Keratinocyte (primary cell): Measurements from ENCODE around the gene CYFIP1. TPM values are rescaled to one million over a fixed set of nuclear protein-coding genes. Genes with fewer than 3 reads are reported as not detected.

Experiments
- DNase-seq: peaks from one replicate; pipeline ENCODE4 v3.0.0-alpha.2; 2011; ENCODE audit warnings: low read depth, missing footprints, low spot score
- FAIRE-seq: peaks from 2 replicates; lab custom pipeline; 2011; peaks lifted over from hg19 to GRCh38; lab: Jason Lieb, UNC
- H2AFZ ChIP-seq: 2 replicates; pipeline ENCODE4 v1.6.0; 2012; ENCODE audit warnings: low read length, control low read depth, inconsistent platforms; ENCODE audit not compliant: control insufficient read depth
- H3K27ac ChIP-seq: 2 replicates; pipeline ENCODE4 v1.5.1; 2011; ENCODE audit warnings: low read length; ENCODE audit not compliant: control insufficient read depth, insufficient read depth
- H3K27me3 ChIP-seq: 3 replicates; pipeline ENCODE4 v1.6.0; 2011; ENCODE audit warnings: low read length; ENCODE audit not compliant: control insufficient read depth, insufficient read depth; ENCODE audit errors: extremely low read depth
- H3K36me3 ChIP-seq, 2 experiments: 2 replicates in 1 of 2; 3 replicates in 1 of 2; pipeline ENCODE4 v1.5.1; 2011; ENCODE audit warnings: low read length in 2 of 2, mild to moderate bottlenecking in 1 of 2; ENCODE audit not compliant: control insufficient read depth in 2 of 2, insufficient read depth in 2 of 2; ENCODE audit errors: extremely low read depth in 1 of 2
- H3K4me1 ChIP-seq: 3 replicates; pipeline ENCODE4 v1.5.1; 2011; ENCODE audit warnings: low read length; ENCODE audit not compliant: control insufficient read depth, insufficient read depth; ENCODE audit errors: extremely low read depth
- H3K4me2 ChIP-seq: 3 replicates; pipeline ENCODE4 v1.6.0; 2011; ENCODE audit warnings: low read depth, low read length; ENCODE audit not compliant: control insufficient read depth, insufficient read depth; ENCODE audit errors: extremely low read depth
- H3K4me3 ChIP-seq, 3 experiments: fragments of 200-600 bp in 1 of 3; sonication (generic) in 1 of 3; 2 replicates in 2 of 3; 3 replicates in 1 of 3; pipeline ENCODE4 v1.5.1; 2011 to 2016; ENCODE audit warnings: low read length in 3 of 3, mild to moderate bottlenecking in 3 of 3, control low read depth in 2 of 3, inconsistent platforms in 1 of 3, low read depth in 1 of 3, mixed read lengths in 1 of 3, mixed run types in 1 of 3, moderate library complexity in 1 of 3; ENCODE audit not compliant: control insufficient read depth in 2 of 3, insufficient read depth in 2 of 3; ENCODE audit errors: extremely low read depth in 1 of 3
- H3K79me2 ChIP-seq: 2 replicates; pipeline ENCODE4 v1.6.0; 2012; ENCODE audit warnings: low read length; ENCODE audit not compliant: control insufficient read depth, insufficient read depth
- H3K9ac ChIP-seq: 3 replicates; pipeline ENCODE4 v1.6.0; 2011; ENCODE audit warnings: low read length; ENCODE audit not compliant: control insufficient read depth, insufficient read depth; ENCODE audit errors: extremely low read depth
- H3K9me1 ChIP-seq: 3 replicates; pipeline ENCODE4 v1.6.0; 2011; ENCODE audit warnings: low read length; ENCODE audit not compliant: control insufficient read depth, insufficient read depth; ENCODE audit errors: extremely low read depth
- H3K9me3 ChIP-seq: 2 replicates; pipeline ENCODE4 v1.5.1; 2012; ENCODE audit warnings: low read depth, low read length; ENCODE audit not compliant: control insufficient read depth
- H4K20me1 ChIP-seq: 3 replicates; pipeline ENCODE4 v1.6.0; 2011; ENCODE audit warnings: low read length; ENCODE audit not compliant: control insufficient read depth, insufficient read depth; ENCODE audit errors: extremely low read depth
- CTCF ChIP-seq, 3 experiments: IDR thresholded peaks in 1 of 3; conservative IDR thresholded peaks in 1 of 3; optimal IDR thresholded peaks in 1 of 3; 2 replicates in 2 of 3; 3 replicates in 1 of 3; pipeline versions ENCODE3 to v1.5.1; 2011; ENCODE audit warnings: low read length in 3 of 3, mild to moderate bottlenecking in 3 of 3, moderate library complexity in 2 of 3, control low read depth in 1 of 3, inconsistent platforms in 1 of 3; ENCODE audit not compliant: insufficient read depth in 2 of 3; ENCODE audit errors: extremely low read depth in 1 of 3
- EZH2 ChIP-seq: IDR thresholded peaks from one replicate; pipeline ENCODE4 v1.6.1; 2012; ENCODE audit warnings: inconsistent platforms, mild to moderate bottlenecking, low read length, moderate library complexity
- dilution Hi-C: fragments of 300-500 bp; cut with MboI; formaldehyde crosslinking; loops from one replicate; pipeline ENCODE4 v1.7.0; 2020; ENCODE audit warnings: low sequenced_read_pairs; ENCODE audit not compliant: extremely low pct_ligation_motif_present
- polyA plus RNA-seq, 5 experiments: library from polyadenylated mRNA; depleted of rRNA in 3 of 5; stranded (reverse) in 3 of 5; stranded (forward) in 1 of 5; unstranded in 1 of 5; fragments of >200 nt; gene quantifications; 1 replicate in 1 of 5; 2 replicates in 3 of 5; 3 replicates in 1 of 5; pipeline versions ENCODE4 v1.2.1 to v1.2.3, GENCODE V29; 2011 to 2012; ENCODE audit warnings: missing spikeins in 2 of 5, low read depth in 1 of 5, low replicate concordance in 1 of 5

The CYFIP1 gene
- polyA plus RNA-seq, 1 donor (not counting 4 experiments of a cell fraction or from before 2014, with no cell fraction given): 72.3 TPM

- DNase-seq: no peak
- Histone ChIP-seq H3K4me2 (no peak overlapping the region), H2AFZ (no peak overlapping the region), H3K36me3 (peaks cover 24 to 29% of the 10 kb centered on the region in 2 experiments), H3K9ac (no peak overlapping the region), H3K27ac (no peak overlapping the region), H3K27me3 (no peaks in the 10 kb centered on the region), H3K79me2 (peaks cover 7% of the 10 kb centered on the region), H4K20me1 (peaks cover 4% of the 10 kb centered on the region), H3K9me1 (no peaks in the 10 kb centered on the region), H3K4me1 (no peaks in the 10 kb centered on the region), H3K4me3 (no peak overlapping the region), H3K9me3 (no peaks in the 10 kb centered on the region)
- TF ChIP-seq EZH2 (no peak), CTCF (optimal IDR thresholded peaks at IDR 0.05 in 1 of 3, IDR thresholded peaks at IDR 0.05 in 1 of 3, conservative IDR thresholded peaks at IDR 0.05 in 1 of 3; ENCODE audit: extremely low read depth in 1 of 3, insufficient read depth in 2 of 3, low read length in 3 of 3) (no peak)
- dilution Hi-C loops: no loop called here
- FAIRE-seq: no peak
Measured at GRCh38 chr15:22939652-22940061, 40.5 kb downstream of the CYFIP1 start.

- no peak overlapping the region for H3K4me2 ChIP-seq
- peaks cover 7% of the 10 kb centered on the region for H3K79me2 ChIP-seq
- dilution Hi-C loops: no loop called here
- no peak overlapping the region for H3K27ac ChIP-seq
- no peaks in the 10 kb centered on the region for H3K27me3 ChIP-seq
- DNase-seq (no peak), FAIRE-seq (no peak)
- TF ChIP-seq CTCF (optimal IDR thresholded peaks at IDR 0.05 in 1 of 3, IDR thresholded peaks at IDR 0.05 in 1 of 3, conservative IDR thresholded peaks at IDR 0.05 in 1 of 3; ENCODE audit: extremely low read depth in 1 of 3, insufficient read depth in 2 of 3, low read length in 3 of 3): no peak
- no peak for TF ChIP-seq EZH2
- no peak overlapping the region for H3K9ac ChIP-seq
- H2AFZ ChIP-seq: no peak overlapping the region
- no peaks in the 10 kb centered on the region for H3K9me3 ChIP-seq
- peaks cover 4% of the 10 kb centered on the region for H4K20me1 ChIP-seq
- H3K4me3 ChIP-seq: no peak overlapping the region
- no peaks in the 10 kb centered on the region for H3K4me1 ChIP-seq
- peaks cover 24 to 26% of the 10 kb centered on the region in 2 experiments for H3K36me3 ChIP-seq
- H3K9me1 ChIP-seq: no peaks in the 10 kb centered on the region
Measured at GRCh38 chr15:22939051-22939450, 41.1 kb downstream of the CYFIP1 start.
